HepG2 (cell line): Measurements from ENCODE around the gene DNAJC11. TPM values are rescaled to one million over a fixed set of nuclear protein-coding genes. Genes with fewer than 3 reads are reported as not detected.

Experiments
- ATAC-seq: fragments of 200-7000 bp; cut with Tn5 transposase; 3 replicates; pipeline ENCODE4 v1.9.1; 2020; ENCODE audit warnings: mild to moderate bottlenecking, moderate library complexity
- BruUV-seq: library from RNA; stranded (reverse); fragments of 400-500 nt; replicated peaks from 2 replicates; lab custom pipeline; 2021; lab: Mats Ljungman, UMichigan
- CTCF ChIA-PET: fragments of 300-600 bp; formaldehyde crosslinking; extraction: SDS; loops from one replicate; lab custom pipeline; 2021; ENCODE audit warnings: low total read pairs, inconsistent platforms, low intra/inter-chr PET ratio; lab: Yijun Ruan, JAX
- POLR2A ChIA-PET: fragments of 350-600 bp; sonication (Branson Sonifier 250); formaldehyde crosslinking; loops from one replicate; lab custom pipeline; 2020; ENCODE audit warnings: antibody characterized with exemption, inconsistent platforms; lab: Yijun Ruan, JAX
- DNase-seq: peaks from one replicate; pipeline ENCODE4 v3.0.0-alpha.2; 2015; ENCODE audit warnings: low spot score
- FAIRE-seq: peaks from 3 replicates; lab custom pipeline; 2011; peaks lifted over from hg19 to GRCh38; lab: Jason Lieb, UNC
- H2AFZ ChIP-seq: one replicate; pipeline ENCODE4 v1.6.1; 2011; ENCODE audit warnings: low read length, inconsistent platforms
- H3K27ac ChIP-seq: fragments of 300-600 bp; 3 replicates; pipeline ENCODE4 v1.8.0; 2011; ENCODE audit warnings: mixed run types, mild to moderate bottlenecking, mixed read lengths, low read length, inconsistent platforms; ENCODE audit not compliant: insufficient read depth; ENCODE audit errors: extremely low read length
- H3K27me3 ChIP-seq, 2 experiments: fragments of 200-600 bp in 1 of 2; 2 replicates in 1 of 2; 3 replicates in 1 of 2; pipeline versions ENCODE4 v1.6.0 to v1.8.0; 2011; ENCODE audit warnings: low read length in 2 of 2, mild to moderate bottlenecking in 2 of 2, moderate library complexity in 2 of 2, inconsistent platforms in 1 of 2; ENCODE audit not compliant: insufficient read depth in 2 of 2, control insufficient read depth in 1 of 2
- H3K36me3 ChIP-seq, 2 experiments: fragments of 200-600 bp in 1 of 2; replicated peaks in 1 of 2; 2 replicates in 1 of 2; 3 replicates in 1 of 2; pipeline versions ENCODE4 v1.5.1 to v1.8.0; 2011; ENCODE audit warnings: low read length in 2 of 2, inconsistent platforms in 1 of 2; ENCODE audit not compliant: insufficient read depth in 2 of 2, control insufficient read depth in 1 of 2
- H3K4me1 ChIP-seq: 2 replicates; pipeline ENCODE4 v1.5.1; 2012; ENCODE audit warnings: low read length, inconsistent platforms; ENCODE audit not compliant: insufficient read depth
- H3K4me2 ChIP-seq: 2 replicates; pipeline ENCODE4 v1.6.0; 2011; ENCODE audit warnings: low read depth, low read length, inconsistent platforms
- H3K4me3 ChIP-seq, 3 experiments: fragments of 200-600 bp in 1 of 3; sonication (generic), shearing (Covaris generic) in 1 of 3; replicated peaks in 1 of 3; 2 replicates each; pipeline ENCODE4 v1.5.1; 2011 to 2016; ENCODE audit warnings: low read length in 3 of 3, inconsistent platforms in 2 of 3, low read depth in 2 of 3, mild to moderate bottlenecking in 2 of 3, control low read depth in 1 of 3, mixed read lengths in 1 of 3; ENCODE audit not compliant: insufficient read depth in 1 of 3
- H3K79me2 ChIP-seq: one replicate; pipeline ENCODE4 v1.6.1; 2011; ENCODE audit warnings: low read length, inconsistent platforms; ENCODE audit not compliant: insufficient read depth
- H3K9ac ChIP-seq: 2 replicates; pipeline ENCODE4 v1.6.0; 2011; ENCODE audit warnings: mild to moderate bottlenecking, low read depth, low read length, inconsistent platforms; ENCODE audit not compliant: insufficient read depth
- H3K9me3 ChIP-seq: 2 replicates; pipeline ENCODE4 v1.5.1; 2012; ENCODE audit warnings: mild to moderate bottlenecking, low read length
- H4K20me1 ChIP-seq: 2 replicates; pipeline ENCODE4 v1.6.0; 2011; ENCODE audit warnings: inconsistent platforms, mild to moderate bottlenecking, low read length, moderate library complexity; ENCODE audit not compliant: insufficient read depth
- AGO1 ChIP-seq: fragments of 200-400 bp; formaldehyde crosslinking; IDR thresholded peaks from 2 replicates; pipeline ENCODE4 v1.6.1; 2017; ENCODE audit warnings: mild to moderate bottlenecking, low read depth, low read length, moderate library complexity; ENCODE audit not compliant: poor library complexity, severe bottlenecking
- AGO2 ChIP-seq: fragments of 200-400 bp; formaldehyde crosslinking; optimal IDR thresholded peaks from 2 replicates; pipeline ENCODE3; 2017; ENCODE audit warnings: mild to moderate bottlenecking, low read depth, low read length, moderate library complexity
- CHD2 ChIP-seq: IDR thresholded peaks from 2 replicates; pipeline ENCODE4 v1.6.1; 2011; ENCODE audit warnings: low read depth, low read length, improper control_type of control experiment
- CREB1 ChIP-seq, 2 experiments: fragments of 450-650 bp in 1 of 2; IDR thresholded peaks; 2 replicates each; pipeline ENCODE4 v1.6.1; 2016 to 2017; ENCODE audit warnings: control low read depth in 1 of 2, mild to moderate bottlenecking in 1 of 2, missing compliant biosample characterization in 1 of 2, missing genetic modification characterization in 1 of 2
- HOXD1 ChIP-seq: sonication (generic); formaldehyde crosslinking; IDR thresholded peaks from 2 replicates; pipeline ENCODE4 v1.5.0; 2020; ENCODE audit warnings: missing genetic modification reagents
- JUN ChIP-seq: sonication (generic); formaldehyde crosslinking; IDR thresholded peaks from 2 replicates; pipeline ENCODE4 v1.4.0; 2020; ENCODE audit warnings: mild to moderate bottlenecking, missing genetic modification reagents
- KAT2B ChIP-seq: fragments of 150-350 bp; IDR thresholded peaks from 2 replicates; pipeline ENCODE4 v1.6.1; 2014; ENCODE audit warnings: low read depth, low read length, borderline replicate concordance
- KDM3A ChIP-seq: IDR thresholded peaks from 2 replicates; pipeline ENCODE4 v1.6.1; 2018; ENCODE audit warnings: low read depth, missing compliant biosample characterization
- NAIF1 ChIP-seq: sonication (generic); formaldehyde crosslinking; IDR thresholded peaks from 2 replicates; pipeline ENCODE4 v1.5.0; 2020; ENCODE audit warnings: mild to moderate bottlenecking, missing genetic modification reagents, borderline replicate concordance
- NRL ChIP-seq: sonication (generic); formaldehyde crosslinking; IDR thresholded peaks from 2 replicates; pipeline ENCODE4 v1.5.0; 2020; ENCODE audit warnings: missing genetic modification reagents, mild to moderate bottlenecking, moderate library complexity, borderline replicate concordance
- POLR2A ChIP-seq, 2 experiments: IDR thresholded peaks; 2 replicates each; pipeline ENCODE4 v1.6.1; 2011; ENCODE audit warnings: low read depth in 2 of 2, low read length in 2 of 2, mild to moderate bottlenecking in 1 of 2, moderate library complexity in 1 of 2; ENCODE audit not compliant: insufficient read depth in 1 of 2
- POLR2G ChIP-seq: fragments of 200-400 bp; formaldehyde crosslinking; IDR thresholded peaks from 2 replicates; pipeline ENCODE4 v1.6.1; 2018; ENCODE audit warnings: mild to moderate bottlenecking, low read depth, low read length, moderate library complexity
- PRMT3 ChIP-seq: sonication (generic); formaldehyde crosslinking; IDR thresholded peaks from 2 replicates; pipeline ENCODE4 v1.8.1; 2022; ENCODE audit warnings: low read depth, mild to moderate bottlenecking, moderate library complexity, missing genetic modification reagents, borderline replicate concordance
- RNF2 ChIP-seq: fragments of 450-650 bp; conservative IDR thresholded peaks from 2 replicates; pipeline ENCODE4 v1.6.1; 2016; ENCODE audit warnings: low read depth
- SAP130 ChIP-seq: IDR thresholded peaks from 2 replicates; pipeline ENCODE4 v1.6.1; 2016; ENCODE audit warnings: low read depth
- ZBTB7B ChIP-seq: sonication (generic); formaldehyde crosslinking; IDR thresholded peaks from 2 replicates; pipeline ENCODE4 v1.4.0; 2020; ENCODE audit warnings: missing genetic modification reagents
- ZFP37 ChIP-seq: sonication (generic); formaldehyde crosslinking; IDR thresholded peaks from 2 replicates; pipeline ENCODE4 v1.4.0; 2020; ENCODE audit warnings: missing genetic modification reagents, borderline replicate concordance
- ZNF225 ChIP-seq: sonication (generic); formaldehyde crosslinking; IDR thresholded peaks from 2 replicates; pipeline ENCODE4 v1.4.0; 2020; ENCODE audit warnings: mild to moderate bottlenecking, missing genetic modification reagents
- ZNF441 ChIP-seq: sonication (generic); formaldehyde crosslinking; IDR thresholded peaks from 2 replicates; pipeline ENCODE4 v1.7.0; 2021; ENCODE audit warnings: missing genetic modification reagents, borderline replicate concordance
- ZNF501 ChIP-seq: sonication (generic); formaldehyde crosslinking; IDR thresholded peaks from 2 replicates; pipeline ENCODE4 v1.5.1; 2020; ENCODE audit warnings: mild to moderate bottlenecking, moderate library complexity, missing genetic modification reagents
- ZNF572 ChIP-seq: sonication (generic); formaldehyde crosslinking; IDR thresholded peaks from 2 replicates; pipeline ENCODE4 v1.5.1; 2020; ENCODE audit warnings: mild to moderate bottlenecking, missing genetic modification reagents
- ZNF839 ChIP-seq: sonication (generic); formaldehyde crosslinking; IDR thresholded peaks from 2 replicates; pipeline ENCODE4 v1.4.0; 2020; ENCODE audit warnings: missing genetic modification reagents, mild to moderate bottlenecking, borderline replicate concordance
- ZSCAN21 ChIP-seq: sonication (generic); formaldehyde crosslinking; IDR thresholded peaks from 2 replicates; pipeline ENCODE4 v1.8.0; 2022; ENCODE audit warnings: mild to moderate bottlenecking, missing genetic modification reagents, moderate library complexity, borderline replicate concordance
- WGBS: methylation state at CpG from one replicate; pipeline ENCODE4 v1.1.6; 2017; ENCODE audit warnings: low lambda C conversion rate; 5-methylcytosine and 5-hydroxymethylcytosine counted together
- in situ Hi-C: cut with HindIII; loops from 2 replicates; pipeline ENCODE4 v1.10.0; 2017; ENCODE audit warnings: low pct_unique_long_range_greater_than_20kb; ENCODE audit not compliant: extremely low pct_ligation_motif_present
- intact Hi-C: fragments of 100-400 bp; cut with micrococcal nuclease; formaldehyde crosslinking; loops from one replicate; pipeline ENCODE4 v1.10.0; 2022; ENCODE audit not compliant: unreplicated experiment
- polyA plus RNA-seq, 8 experiments: library from polyadenylated mRNA; depleted of rRNA in 3 of 8; stranded (reverse) in 7 of 8; unstranded in 1 of 8; fragments of >200 nt; fragmentation: Illumina TruSeq in 4 of 8; extraction: Trizol in 4 of 8; gene quantifications; 2 replicates each; pipeline versions ENCODE4 v1.2.1 to v1.2.3, GENCODE V29; 2011 to 2016; ENCODE audit warnings: low read depth in 4 of 8, missing spikeins in 1 of 8, mixed read lengths in 1 of 8; ENCODE audit not compliant: insufficient read depth in 1 of 8
- total RNA-seq, 5 experiments: library from RNA; depleted of rRNA; stranded (reverse); fragments of >200 nt; fragmentation: Illumina TruSeq; extraction: Trizol; gene quantifications; 2 replicates each; pipeline ENCODE4 v1.2.3, GENCODE V29; 2016; ENCODE audit warnings: low read depth in 1 of 5
- TF ChIP-seq, protein P1 (sequence below): sonication (generic); formaldehyde crosslinking; IDR thresholded peaks from 2 replicates; pipeline ENCODE4 v1.4.0; 2020; ENCODE audit warnings: missing genetic modification reagents, borderline replicate concordance
- TF ChIP-seq, protein P2 (sequence below): sonication (generic); formaldehyde crosslinking; IDR thresholded peaks from 2 replicates; pipeline ENCODE4 v1.8.1; 2023; ENCODE audit warnings: mild to moderate bottlenecking, missing genetic modification reagents, borderline replicate concordance

DNAJC11 gene
- total and polyA plus RNA-seq, 2 of the 13 experiments (the other 11 are each of a cell fraction or from before 2014, with no cell fraction given), result 25.1 to 47.6 TPM

DNA sequence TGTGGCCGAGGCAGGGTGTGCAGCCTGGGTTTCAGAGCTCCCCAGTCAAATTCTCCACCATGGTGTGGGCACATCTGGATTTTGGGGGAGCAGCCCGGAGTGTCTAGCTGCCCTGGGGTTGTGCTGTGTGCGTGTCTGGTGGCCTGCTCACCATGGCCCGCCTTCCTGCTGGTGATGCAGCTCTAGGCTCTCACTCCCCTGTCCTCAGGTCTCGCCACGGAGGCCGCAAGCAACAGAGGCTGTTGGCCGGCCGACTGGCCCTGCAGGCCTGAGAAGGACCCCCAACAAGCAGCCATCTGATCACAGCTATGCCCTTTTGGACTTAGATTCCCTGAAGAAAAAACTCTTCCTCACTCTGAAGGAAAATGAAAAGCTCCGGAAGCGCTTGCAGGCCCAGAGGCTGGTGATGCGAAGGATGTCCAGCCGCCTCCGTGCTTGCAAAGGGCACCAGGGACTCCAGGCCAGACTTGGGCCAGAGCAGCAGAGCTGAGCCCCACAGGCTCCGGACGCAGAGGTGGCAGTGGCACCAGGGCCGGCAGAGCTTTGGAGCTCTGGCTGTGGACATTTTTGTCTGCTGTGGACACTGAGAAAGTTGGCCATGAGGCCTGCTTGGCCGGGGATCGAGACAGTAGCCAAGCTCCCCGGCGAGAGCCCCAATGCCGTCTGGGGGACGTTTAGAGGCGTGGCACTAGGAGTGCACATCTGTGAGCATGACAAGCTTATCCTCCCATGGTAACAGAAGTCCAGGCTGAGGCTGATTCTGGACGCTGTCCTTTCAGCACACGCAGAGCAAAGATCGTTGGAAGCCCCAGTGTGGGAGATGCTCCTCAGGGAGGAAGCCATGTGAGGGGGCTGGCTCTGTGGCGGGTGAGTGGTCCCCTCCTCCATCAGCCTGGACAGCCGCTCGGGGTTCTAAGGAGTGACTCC is 68.8 kb downstream of the DNAJC11 start:
- intact Hi-C loops, result no loop called here
- no peak overlapping the region for H3K4me3 ChIP-seq
- WGBS, result 99% methylated on average over 13 of the region's 30 CpGs
- peaks cover 8% of the 10 kb centered on the region; the same call in 1 of the 2 replicates for H4K20me1 ChIP-seq
- no peak overlapping the region for H3K9ac ChIP-seq
- no TSS peak for BruUV-seq
- no peak for ATAC-seq
- H3K79me2 ChIP-seq, result peaks cover 1% of the 10 kb centered on the region
- no peak overlapping the region for H3K4me2 ChIP-seq
- CTCF ChIA-PET, result interaction anchor here (2.1 kb wide), 1 partner anchor 78 kb away, joined by 11 read pairs; the partner anchor contains the start of genes NOL9 and TAS1R1
- no peaks in the 10 kb centered on the region for H3K4me1 ChIP-seq
- POLR2A ChIA-PET, result no interaction called here
- DNase-seq, result no peak
- FAIRE-seq, result no peak
- H2AFZ ChIP-seq, result no peak overlapping the region
- in situ Hi-C loops, result no loop called here
- no peak overlapping the region for H3K27ac ChIP-seq
- no peaks in the 10 kb centered on the region for H3K27me3 ChIP-seq
- H3K36me3 ChIP-seq, result peaks cover 35 to 75% of the 10 kb centered on the region in 2 experiments; a peak in 4 of 5 replicates
- H3K9me3 ChIP-seq, result no peaks in the 10 kb centered on the region
- TF ChIP-seq ZNF839 (CRISPR knock-in tag), result no peak
- TF ChIP-seq HOXD1 (CRISPR knock-in tag), result no peak
- TF ChIP-seq CREB1 (IDR thresholded peaks at IDR 0.05), result no peak
- TF ChIP-seq CREB1 (CRISPR knock-in tag; IDR thresholded peaks at IDR 0.05), result no peak
- TF ChIP-seq ZNF572 (CRISPR knock-in tag), result no peak
- TF ChIP-seq CHD2, result no peak
- no peak for TF ChIP-seq ZNF225
- TF ChIP-seq, protein P1, sequence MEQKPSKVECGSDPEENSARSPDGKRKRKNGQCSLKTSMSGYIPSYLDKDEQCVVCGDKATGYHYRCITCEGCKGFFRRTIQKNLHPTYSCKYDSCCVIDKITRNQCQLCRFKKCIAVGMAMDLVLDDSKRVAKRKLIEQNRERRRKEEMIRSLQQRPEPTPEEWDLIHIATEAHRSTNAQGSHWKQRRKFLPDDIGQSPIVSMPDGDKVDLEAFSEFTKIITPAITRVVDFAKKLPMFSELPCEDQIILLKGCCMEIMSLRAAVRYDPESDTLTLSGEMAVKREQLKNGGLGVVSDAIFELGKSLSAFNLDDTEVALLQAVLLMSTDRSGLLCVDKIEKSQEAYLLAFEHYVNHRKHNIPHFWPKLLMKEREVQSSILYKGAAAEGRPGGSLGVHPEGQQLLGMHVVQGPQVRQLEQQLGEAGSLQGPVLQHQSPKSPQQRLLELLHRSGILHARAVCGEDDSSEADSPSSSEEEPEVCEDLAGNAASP (CRISPR knock-in tag), result no peak
- TF ChIP-seq NAIF1 (CRISPR knock-in tag), result no peak
- no peak for TF ChIP-seq RNF2
- TF ChIP-seq SAP130 (CRISPR knock-in tag), result no peak
- TF ChIP-seq ZSCAN21 (CRISPR knock-in tag), result no peak
- TF ChIP-seq, protein P2, sequence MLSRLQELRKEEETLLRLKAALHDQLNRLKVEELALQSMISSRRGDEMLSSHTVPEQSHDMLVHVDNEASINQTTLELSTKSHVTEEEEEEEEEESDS, result no peak
- TF ChIP-seq ZBTB7B, result no peak
- peak; percentile 80 for TF ChIP-seq AGO2
- no peak for TF ChIP-seq NRL
- no peak for TF ChIP-seq ZFP37
- TF ChIP-seq ZNF501 (CRISPR knock-in tag), result no peak
- no peak for TF ChIP-seq KAT2B
- TF ChIP-seq JUN (CRISPR knock-in tag), result no peak
- no peak for TF ChIP-seq KDM3A (CRISPR knock-in tag)
- TF ChIP-seq AGO1, result peak; percentile 36
- 0 out of 4 replicates have a peak, but pooled peaks of 1 of the 2 experiments have one; percentile 18 for TF ChIP-seq POLR2A (IDR thresholded peaks at IDR 0.05; ENCODE audit: insufficient read depth in 1 of 2, low read depth in 2 of 2, low read length in 2 of 2)
- no peak for TF ChIP-seq ZNF441 (CRISPR knock-in tag)
- TF ChIP-seq PRMT3 (CRISPR knock-in tag), result no peak
- TF ChIP-seq POLR2G, result peak; percentile 53
